Measurements from ENCODE around the gene P2RX7.
"Not testable (repeated sequence)": the region's sequence is repeated elsewhere in the genome, so short reads cannot be mapped to it uniquely, and the experiment has no call there.

Gene P2RX7

DNA sequence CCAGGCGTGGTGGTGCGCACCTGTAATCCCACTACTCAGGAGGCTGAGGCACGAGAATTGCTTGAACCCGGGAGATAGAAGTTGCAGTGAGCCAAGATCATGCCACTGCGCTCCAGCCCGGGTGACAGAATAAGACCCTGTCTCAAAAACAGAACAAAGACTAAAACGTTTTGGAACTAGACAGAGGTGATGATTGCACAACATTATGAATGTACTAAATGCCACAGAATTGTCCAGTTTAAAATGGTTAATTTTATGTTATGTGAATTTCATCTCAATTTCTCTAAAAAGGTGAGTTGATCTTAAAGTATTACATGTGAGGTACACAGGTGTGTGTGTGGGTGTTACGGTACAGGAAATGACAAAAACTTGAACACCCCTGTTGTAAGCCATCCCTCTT lies 93.7 kb downstream of the P2RX7 start:
- TF ChIP-seq ZNF274 (IDR thresholded peaks at IDR 0.05; ENCODE audit: low read depth, low read length) = no peak
- H3K4me3 ChIP-seq (ENCODE audit: low read length) = no peak overlapping the region

DNA sequence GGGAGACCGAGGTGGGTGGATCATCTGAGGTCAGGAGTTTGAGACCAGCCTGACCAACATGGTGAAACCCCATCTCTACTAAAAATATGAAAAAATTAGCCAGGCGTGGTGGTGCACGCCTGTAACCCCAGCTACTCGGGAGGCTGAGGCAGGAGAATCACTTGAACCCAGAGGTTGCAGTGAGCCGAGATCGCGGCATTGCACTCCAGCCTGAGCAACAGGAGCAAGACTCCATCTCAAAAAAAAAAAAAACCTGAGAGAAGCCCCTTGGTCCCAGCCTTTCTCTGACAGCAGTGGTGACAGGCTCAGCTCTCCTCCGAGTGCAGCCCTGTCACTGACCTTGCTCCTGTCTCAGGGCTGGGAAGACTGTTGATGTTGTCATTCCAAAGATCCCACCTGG lies 94.2 kb downstream of the P2RX7 start:
- H3K4me3 ChIP-seq (ENCODE audit: low read length) = not testable (repeated sequence)

DNA sequence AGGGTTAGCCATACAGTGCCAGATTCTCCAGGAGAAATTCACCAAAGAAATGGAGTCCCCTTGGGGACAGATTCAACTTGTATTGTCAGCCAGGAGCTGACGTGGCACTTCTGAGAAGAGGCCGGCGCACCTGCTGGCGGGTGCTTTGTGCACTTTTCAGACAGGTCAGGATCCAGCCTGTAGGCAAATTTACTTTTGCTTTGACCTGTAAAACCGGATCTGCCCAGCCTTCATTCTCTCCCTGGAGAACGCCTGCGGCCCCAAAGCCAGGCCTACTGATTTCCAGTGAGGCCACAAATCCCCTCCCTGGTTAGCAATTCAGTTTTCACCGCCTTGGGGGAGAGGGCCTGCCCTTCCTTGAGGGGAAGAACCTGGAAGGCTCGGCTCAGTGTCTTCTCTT lies 94.6 kb downstream of the P2RX7 start:
- H3K4me3 ChIP-seq (ENCODE audit: low read length) = no peak overlapping the region
- no peak for TF ChIP-seq ZNF274 (IDR thresholded peaks at IDR 0.05; ENCODE audit: low read depth, low read length)

DNA sequence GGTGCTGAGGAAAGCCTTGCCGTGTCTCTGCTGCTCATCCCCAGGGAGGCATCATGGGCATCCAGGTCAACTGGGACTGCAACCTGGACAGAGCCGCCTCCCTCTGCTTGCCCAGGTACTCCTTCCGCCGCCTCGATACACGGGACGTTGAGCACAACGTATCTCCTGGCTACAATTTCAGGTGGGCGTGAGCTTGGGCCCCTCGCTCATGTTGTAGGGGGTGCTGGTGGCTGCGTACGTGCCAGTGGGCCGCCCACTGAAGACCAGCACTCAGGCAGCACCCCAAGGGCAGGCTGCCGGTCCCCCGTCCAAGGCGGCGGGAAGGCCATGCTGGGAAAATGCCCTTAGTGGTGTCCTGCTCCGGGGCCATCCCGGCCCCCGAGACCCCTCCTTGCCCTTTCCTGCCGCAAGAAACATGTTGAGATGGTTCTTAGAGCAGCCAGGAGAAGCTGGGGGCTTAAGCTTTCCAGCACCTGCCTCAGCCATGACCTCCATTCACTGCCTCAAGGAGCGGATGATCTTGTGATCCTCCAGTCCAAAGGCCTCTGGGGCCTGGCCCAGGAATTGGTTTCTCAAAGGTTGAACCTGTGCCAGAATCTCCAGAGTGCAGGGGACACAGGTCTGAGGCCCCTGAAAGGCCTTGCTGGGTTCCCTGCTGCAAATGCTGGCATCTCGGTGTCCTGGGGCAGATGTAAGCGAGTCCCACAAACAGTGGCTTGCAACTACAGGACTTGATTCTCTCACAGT lies 96.4 kb downstream of the P2RX7 start:
- no peak for TF ChIP-seq ZNF274 (IDR thresholded peaks at IDR 0.05; ENCODE audit: low read depth, low read length)
- H3K4me3 ChIP-seq (ENCODE audit: low read length) = no peak overlapping the region

DNA sequence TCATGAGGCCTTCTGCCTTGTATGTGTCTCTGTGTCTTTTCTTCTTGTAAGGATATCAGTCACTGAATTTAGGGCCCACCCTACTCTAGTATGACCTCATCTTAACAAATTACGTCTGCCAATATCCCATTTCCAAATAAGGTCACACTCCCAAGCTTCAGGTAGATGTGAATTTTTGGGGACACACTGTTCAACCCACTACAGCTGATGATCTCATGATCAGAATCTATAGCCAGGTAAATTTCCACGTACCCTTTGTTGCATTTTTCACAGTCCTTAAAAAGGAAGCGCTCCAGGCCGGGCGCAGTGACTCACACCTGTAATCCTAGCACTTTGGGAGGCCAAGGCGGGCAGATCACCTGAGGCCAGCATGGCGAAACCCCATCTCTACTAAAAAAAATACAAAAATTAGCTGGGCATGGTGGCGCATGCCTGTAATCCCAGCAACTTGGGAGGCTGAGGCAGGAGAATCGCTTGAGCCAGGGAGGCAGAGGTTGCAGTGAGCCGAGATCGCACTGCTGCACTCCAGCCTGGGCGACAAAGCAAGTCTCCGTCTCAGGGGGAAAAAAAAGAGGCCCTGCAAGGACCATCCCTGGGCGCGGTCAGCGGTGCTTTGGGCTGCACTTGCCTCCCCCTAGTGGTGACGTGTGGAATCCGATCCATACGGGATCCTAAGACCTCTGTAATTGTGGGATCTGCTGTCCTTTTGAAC lies 97.3 kb downstream of the P2RX7 start:
- H3K4me3 ChIP-seq (ENCODE audit: low read length) = not testable (repeated sequence)

DNA sequence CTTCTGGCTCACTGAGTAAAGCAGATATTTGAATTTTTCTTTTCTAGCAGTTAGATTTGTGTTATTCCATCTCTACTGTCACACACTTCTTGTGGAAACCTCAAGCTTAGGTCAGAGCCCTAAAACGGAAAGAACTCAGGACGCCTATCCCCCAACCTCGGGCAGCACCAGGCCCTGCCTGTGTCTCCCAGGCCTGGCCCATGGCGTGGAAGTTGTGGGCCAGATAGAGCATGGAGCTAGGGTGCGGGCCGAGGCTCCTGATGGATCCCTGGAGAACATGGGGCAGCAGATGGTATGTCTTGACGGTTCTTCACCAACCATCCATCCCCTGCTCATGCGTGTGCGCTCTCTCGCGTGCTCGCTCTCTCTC lies 97.8 kb downstream of the P2RX7 start:
- no peak for TF ChIP-seq ZNF274 (IDR thresholded peaks at IDR 0.05; ENCODE audit: low read depth, low read length)
- H3K4me3 ChIP-seq (ENCODE audit: low read length) = no peak overlapping the region

DNA sequence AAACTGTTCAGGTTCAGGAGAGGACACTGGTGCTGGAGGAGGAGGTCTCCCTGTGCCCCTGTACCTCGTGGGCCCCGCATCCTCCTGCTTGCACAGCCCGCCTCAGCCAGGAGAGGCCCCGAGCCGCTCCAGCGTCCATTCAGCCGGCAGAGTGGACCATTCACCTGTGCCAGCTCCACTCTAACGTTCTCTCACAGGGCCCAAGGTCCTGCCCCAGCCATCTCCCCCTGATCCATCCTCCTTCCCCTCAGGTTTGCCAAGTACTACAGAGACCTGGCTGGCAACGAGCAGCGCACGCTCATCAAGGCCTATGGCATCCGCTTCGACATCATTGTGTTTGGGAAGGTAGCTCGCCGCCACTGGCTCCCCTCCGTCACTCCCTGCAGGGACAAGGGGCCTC lies 99.5 kb downstream of the P2RX7 start:
- TF ChIP-seq ZNF274 (IDR thresholded peaks at IDR 0.05; ENCODE audit: low read depth, low read length) = no peak
- H3K4me3 ChIP-seq (ENCODE audit: low read length) = no peak overlapping the region

DNA sequence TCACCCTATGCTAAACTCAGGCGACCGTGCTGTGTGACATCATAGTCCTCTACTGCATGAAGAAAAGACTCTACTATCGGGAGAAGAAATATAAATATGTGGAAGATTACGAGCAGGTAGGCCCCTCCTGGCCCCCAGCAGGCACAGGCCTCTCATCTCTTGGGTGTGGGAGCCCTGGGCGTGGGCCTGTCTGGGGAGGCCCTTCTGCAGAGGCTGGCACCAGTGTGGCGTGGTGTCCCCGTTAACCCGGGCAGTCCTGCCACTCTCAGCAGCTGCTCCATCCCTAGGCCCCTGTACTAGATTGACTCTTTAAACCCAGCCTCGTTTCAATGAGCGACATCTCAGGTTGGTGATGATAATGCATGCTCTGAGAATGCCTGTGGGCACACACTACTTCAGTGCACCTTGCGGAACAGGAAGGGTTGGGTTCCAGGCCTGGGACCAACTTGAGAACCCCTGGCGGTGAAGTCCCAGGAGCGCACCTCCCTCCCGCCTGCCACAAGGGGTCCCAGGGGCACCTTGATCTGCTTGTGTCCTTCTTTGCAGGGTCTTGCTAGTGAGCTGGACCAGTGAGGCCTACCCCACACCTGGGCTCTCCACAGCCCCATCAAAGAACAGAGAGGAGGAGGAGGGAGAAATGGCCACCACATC lies 100.4 kb downstream of the P2RX7 start:
- no peak overlapping the region for H3K4me3 ChIP-seq (ENCODE audit: low read length)
- no peak for TF ChIP-seq ZNF274 (IDR thresholded peaks at IDR 0.05; ENCODE audit: low read depth, low read length)

DNA sequence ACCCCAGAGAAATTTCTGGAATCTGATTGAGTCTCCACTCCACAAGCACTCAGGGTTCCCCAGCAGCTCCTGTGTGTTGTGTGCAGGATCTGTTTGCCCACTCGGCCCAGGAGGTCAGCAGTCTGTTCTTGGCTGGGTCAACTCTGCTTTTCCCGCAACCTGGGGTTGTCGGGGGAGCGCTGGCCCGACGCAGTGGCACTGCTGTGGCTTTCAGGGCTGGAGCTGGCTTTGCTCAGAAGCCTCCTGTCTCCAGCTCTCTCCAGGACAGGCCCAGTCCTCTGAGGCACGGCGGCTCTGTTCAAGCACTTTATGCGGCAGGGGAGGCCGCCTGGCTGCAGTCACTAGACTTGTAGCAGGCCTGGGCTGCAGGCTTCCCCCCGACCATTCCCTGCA lies 100.9 kb downstream of the P2RX7 start:
- no peak overlapping the region for H3K4me3 ChIP-seq (ENCODE audit: low read length)
- no peak for TF ChIP-seq ZNF274 (IDR thresholded peaks at IDR 0.05; ENCODE audit: low read depth, low read length)

DNA sequence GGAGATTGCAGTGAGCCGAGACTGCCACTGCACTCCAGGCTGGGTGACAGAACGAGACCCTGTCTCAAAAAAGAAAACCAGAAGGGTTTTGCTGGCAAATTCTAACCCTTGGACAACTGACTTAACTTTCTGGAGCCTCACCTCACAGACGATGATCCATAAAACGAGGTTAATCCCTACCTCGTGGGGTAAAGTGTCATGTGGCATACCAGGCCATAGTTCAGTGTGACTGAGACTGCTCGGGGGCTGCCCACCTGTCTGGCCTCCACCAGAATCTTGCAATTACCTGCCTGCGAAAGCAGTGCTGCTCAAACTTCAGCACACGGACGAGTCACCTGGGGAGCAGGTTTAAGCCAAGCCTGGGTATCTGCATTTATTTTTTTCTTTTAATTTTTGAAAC lies 104.1 kb downstream of the P2RX7 start:
- TF ChIP-seq ZNF274 (IDR thresholded peaks at IDR 0.05; ENCODE audit: low read depth, low read length) = no peak
- H3K4me3 ChIP-seq (ENCODE audit: low read length) = no peak overlapping the region

DNA sequence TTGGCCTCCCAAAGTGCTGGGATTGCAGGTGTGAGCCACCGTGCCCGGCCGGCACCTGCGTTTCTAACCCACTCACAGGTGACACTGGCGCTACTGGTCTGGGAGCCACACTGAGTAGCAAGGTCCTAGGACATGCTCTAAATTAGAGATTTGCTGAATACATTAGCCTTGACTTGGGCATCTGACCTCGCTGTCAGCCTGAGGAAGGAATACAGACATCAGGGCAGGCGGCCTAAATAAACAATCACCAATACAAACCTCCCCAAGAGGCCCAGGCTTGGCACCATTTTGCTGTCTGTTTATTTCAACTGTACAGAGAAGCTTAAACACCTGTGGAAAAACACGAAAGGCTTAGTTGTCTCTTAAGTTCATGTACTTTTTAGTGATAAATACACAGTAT lies 104.7 kb downstream of the P2RX7 start:
- TF ChIP-seq ZNF274 (IDR thresholded peaks at IDR 0.05; ENCODE audit: low read depth, low read length) = no peak
- no peak overlapping the region for H3K4me3 ChIP-seq (ENCODE audit: low read length)
